ENCODE results near the gene FNBP1L.

DNA sequence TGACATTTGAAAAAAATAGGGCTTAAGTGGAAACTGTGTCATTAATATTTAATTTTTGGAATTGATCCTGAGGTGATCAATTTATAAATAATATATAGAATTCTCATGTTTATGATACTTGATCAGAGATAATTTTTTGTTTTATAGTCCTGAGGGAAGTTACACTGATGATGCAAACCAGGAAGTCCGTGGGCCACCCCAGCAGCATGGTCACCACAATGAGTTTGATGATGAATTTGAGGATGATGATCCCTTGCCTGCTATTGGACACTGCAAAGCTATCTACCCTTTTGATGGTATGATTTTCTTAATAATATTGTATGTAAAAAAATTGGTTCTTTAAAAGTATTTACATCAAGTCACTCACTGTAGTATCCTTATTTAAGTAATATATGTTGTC lies 101.2 kb downstream of the FNBP1L start:
- no peak for TF ChIP-seq TAF1 (IDR thresholded peaks at IDR 0.05; ENCODE audit: low read depth, low read length)
- TF ChIP-seq CTCF (IDR thresholded peaks at IDR 0.05; ENCODE audit: control extremely low read depth in 1 of 3, insufficient read depth in 1 of 3, low read depth in 1 of 3, low read length in 3 of 3): no peak

Measured in H1 (cell line).